GM19193 (cell line): ENCODE results near the gene ENPEP.

Experiments
- POLR2A ChIP-seq: IDR thresholded peaks from 4 replicates; pipeline ENCODE4 v1.6.1; 2011; ENCODE audit not compliant: insufficient read depth, insufficient read length; ENCODE audit errors: extremely low read depth

Gene ENPEP

GRCh38 chr4:110475881-110476818 is at the start of gene ENPEP:
ENPEP (plus strand) TSS chr4:110476155; CDS start chr4:110476415, 260 bp downstream.
- TF ChIP-seq POLR2A = no peak

GRCh38 chr4:110442309-110442708 is 33.6 kb upstream of the ENPEP start:
- TF ChIP-seq POLR2A = no peak

- no peak for TF ChIP-seq POLR2A
Measured at GRCh38 chr4:110442788-110443187, 33.2 kb upstream of the ENPEP start.

GRCh38 chr4:110449947-110450346 is 26.0 kb upstream of the ENPEP start:
- TF ChIP-seq POLR2A = no peak

GRCh38 chr4:110452546-110452945 is 23.4 kb upstream of the ENPEP start:
- TF ChIP-seq POLR2A = no peak

- TF ChIP-seq POLR2A = no peak
Measured at GRCh38 chr4:110454441-110454840, 21.5 kb upstream of the ENPEP start.

GRCh38 chr4:110458494-110459266 is 17.3 kb upstream of the ENPEP start:
- no peak for TF ChIP-seq POLR2A

GRCh38 chr4:110460074-110460746 is 15.7 kb upstream of the ENPEP start:
- no peak for TF ChIP-seq POLR2A

GRCh38 chr4:110467400-110467799 is 8.6 kb upstream of the ENPEP start:
- no peak for TF ChIP-seq POLR2A

GRCh38 chr4:110472583-110473329 is 3.2 kb upstream of the ENPEP start:
- TF ChIP-seq POLR2A = no peak

GRCh38 chr4:110474481-110474880 is 1.5 kb upstream of the ENPEP start:
- no peak for TF ChIP-seq POLR2A

- no peak for TF ChIP-seq POLR2A
Measured at GRCh38 chr4:110477836-110478235, 1.9 kb downstream of the ENPEP start.

- no peak for TF ChIP-seq POLR2A
Measured at GRCh38 chr4:110480031-110480549, 4.1 kb downstream of the ENPEP start.

- TF ChIP-seq POLR2A = no peak
Measured at GRCh38 chr4:110480746-110481271, 4.9 kb downstream of the ENPEP start.
